GM11168 (cell line): Measurements from ENCODE around the gene MRI1.

ENCODE experiments used
- in situ Hi-C: fragments of 300-500 bp; cut with MboI; formaldehyde crosslinking; loops from one replicate; pipeline ENCODE4 v1.12.0; 2022; ENCODE audit warnings: low sequenced_read_pairs; ENCODE audit not compliant: unreplicated experiment

Gene MRI1

GRCh38 chr19:13757805-13758772 lies 6.2 kb upstream of the MRI1 start:
- in situ Hi-C loops = no loop called here

- in situ Hi-C loops = no loop called here
Observed at GRCh38 chr19:13758795-13759194, 5.5 kb upstream of the MRI1 start.

GRCh38 chr19:13761423-13761822 lies 2.9 kb upstream of the MRI1 start:
- in situ Hi-C loops = no loop called here

- in situ Hi-C loops = no loop called here
Observed at GRCh38 chr19:13762635-13763235, 1.6 kb upstream of the MRI1 start.

GRCh38 chr19:13763265-13763664 lies 1.1 kb upstream of the MRI1 start:
- in situ Hi-C loops = no loop called here

GRCh38 chr19:13764821-13765394 lies 586 bp downstream of the MRI1 start:
- in situ Hi-C loops = no loop called here

- in situ Hi-C loops = no loop called here
Observed at GRCh38 chr19:13765395-13766094, 1.2 kb downstream of the MRI1 start.

- in situ Hi-C loops = no loop called here
Observed at GRCh38 chr19:13766095-13766481, 1.8 kb downstream of the MRI1 start.

- in situ Hi-C loops = no loop called here
Observed at GRCh38 chr19:13768510-13768909, 4.2 kb downstream of the MRI1 start.

GRCh38 chr19:13770013-13770635 lies 5.8 kb downstream of the MRI1 start:
- in situ Hi-C loops = loop anchor here (10.0 kb wide), 1 partner anchor 285 kb away; no protein-coding TSS in a partner anchor

- in situ Hi-C loops = loop anchor here (5.0 to 10.0 kb wide), 2 partner anchors 83 to 280 kb away; no protein-coding TSS in a partner anchor
Observed at GRCh38 chr19:13774217-13775191, 10.2 kb downstream of the MRI1 start, which contains the start of gene C19orf53. Gene C19orf53 (plus strand): TSS chr19:13774456. CDS start chr19:13774478, 22 bp downstream.

GRCh38 chr19:13778398-13778797 lies 14.1 kb downstream of the MRI1 start:
- in situ Hi-C loops = loop anchor here (5.0 to 10.0 kb wide), 2 partner anchors 79 to 276 kb away; no protein-coding TSS in a partner anchor

GRCh38 chr19:13778847-13779246 lies 14.5 kb downstream of the MRI1 start:
- in situ Hi-C loops = loop anchor here (5.0 to 10.0 kb wide), 2 partner anchors 78 to 276 kb away; no protein-coding TSS in a partner anchor

- in situ Hi-C loops = loop anchor here (5.0 to 10.0 kb wide), 2 partner anchors 78 to 275 kb away; no protein-coding TSS in a partner anchor
Observed at GRCh38 chr19:13779794-13780193, 15.5 kb downstream of the MRI1 start.

- in situ Hi-C loops = no loop called here
Observed at GRCh38 chr19:13781547-13781946, 17.2 kb downstream of the MRI1 start.

- in situ Hi-C loops = no loop called here
Observed at GRCh38 chr19:13782537-13782936, 18.2 kb downstream of the MRI1 start.

GRCh38 chr19:13783565-13784500 lies 19.5 kb downstream of the MRI1 start:
- in situ Hi-C loops = no loop called here
